CD4-positive, alpha-beta T cell (primary cell): ENCODE data around the gene MED27. TPM values are rescaled to one million over a fixed set of nuclear protein-coding genes. Genes with fewer than 3 reads are reported as not detected.

Source experiments
- ATAC-seq: fragments of 200-7000 bp; cut with Tn5 transposase; one replicate; pipeline ENCODE4 v1.10.0; 2022; ENCODE audit warnings: mild to moderate bottlenecking; ENCODE audit not compliant: poor library complexity
- CTCF ChIA-PET: fragments of 350-600 bp; sonication (Branson Sonifier 250); formaldehyde crosslinking; loops from one replicate; lab custom pipeline; 2021; ENCODE audit warnings: antibody characterized with exemption, inconsistent platforms; lab: Charles Lee
- POLR2A ChIA-PET: fragments of 350-600 bp; sonication (Branson Sonifier 250); formaldehyde crosslinking; loops from one replicate; lab custom pipeline; 2021; ENCODE audit warnings: antibody characterized with exemption, inconsistent platforms; lab: Charles Lee
- DNase-seq, 14 experiments: peaks; one replicate each; pipeline ENCODE4 v3.0.0-alpha.2; 2013 to 2020; ENCODE audit warnings: mixed read lengths in 2 of 14
- H3K27ac ChIP-seq, 2 donors: one replicate each; pipeline versions ENCODE4 v1.5.1 to v1.7.0; 2013; ENCODE audit warnings: low read length in 2 of 2, low read depth in 1 of 2, mild to moderate bottlenecking in 1 of 2
- H3K27me3 ChIP-seq, 2 experiments: 1 replicate in 1 of 2; 2 replicates in 1 of 2; pipeline versions ENCODE4 v1.6.1 to v1.7.0; 2013; ENCODE audit warnings: low read length in 2 of 2, control low read depth in 1 of 2, mild to moderate bottlenecking in 1 of 2, moderate library complexity in 1 of 2; ENCODE audit not compliant: insufficient read depth in 2 of 2, control insufficient read depth in 1 of 2
- H3K36me3 ChIP-seq: one replicate; pipeline ENCODE4 v1.6.1; 2013; ENCODE audit warnings: low read length, control low read depth; ENCODE audit not compliant: insufficient read depth
- H3K4me1 ChIP-seq: one replicate; pipeline ENCODE4 v1.6.1; 2013; ENCODE audit warnings: low read length, control low read depth; ENCODE audit not compliant: insufficient read depth
- H3K4me3 ChIP-seq: one replicate; pipeline ENCODE4 v1.5.1; 2013; ENCODE audit warnings: mild to moderate bottlenecking, low read length, moderate library complexity
- H3K9me3 ChIP-seq, 2 experiments: 1 replicate in 1 of 2; 2 replicates in 1 of 2; pipeline versions ENCODE4 v1.6.1 to v1.7.0; 2013; ENCODE audit warnings: low read length in 2 of 2, mild to moderate bottlenecking in 2 of 2, control low read depth in 1 of 2, moderate library complexity in 1 of 2; ENCODE audit not compliant: control insufficient read depth in 1 of 2, insufficient read depth in 1 of 2
- H3K27ac Mint-ChIP-seq: one replicate; pipeline ENCODE4 v1.8.0; 2020; ENCODE audit warnings: mixed read lengths
- H3K27me3 Mint-ChIP-seq: one replicate; pipeline ENCODE4 v1.8.0; 2021; ENCODE audit warnings: mixed read lengths
- H3K36me3 Mint-ChIP-seq: one replicate; pipeline ENCODE4 v1.8.0; 2021; ENCODE audit warnings: low read depth, mixed read lengths
- H3K4me1 Mint-ChIP-seq: one replicate; pipeline ENCODE4 v1.8.0; 2021; ENCODE audit warnings: low read depth, mixed read lengths
- H3K4me3 Mint-ChIP-seq: one replicate; pipeline ENCODE4 v1.8.0; 2020; ENCODE audit warnings: mild to moderate bottlenecking, mixed read lengths
- H3K9me3 Mint-ChIP-seq: one replicate; pipeline ENCODE4 v1.8.0; 2020; ENCODE audit warnings: mixed read lengths
- intact Hi-C, 2 experiments: fragments of 100-400 bp; cut with DNase I in 1 of 2; cut with micrococcal nuclease in 1 of 2; formaldehyde crosslinking; loops; one replicate each; pipeline versions ENCODE4 v1.15.1 to v1.9.0; 2023 to 2025; cut with DNase I, micrococcal nuclease
- total RNA-seq, 174 experiments: library from RNA in 2 of 174; stranded (reverse) in 2 of 174; gene quantifications; one replicate each; pipeline ENCODE4 v1.2.3 and lab custom pipeline; 2021 to 2026
- TF ChIP-seq, protein P1 (sequence below): fragments of 200-600 bp; IDR thresholded peaks from one replicate; pipeline ENCODE4 v1.8.0; 2022; ENCODE audit warnings: antibody characterized with exemption, mild to moderate bottlenecking

MED27 gene
- total RNA-seq, 2 experiments from 2014 or later: 15.0 to 17.4 TPM

- Mint-ChIP-seq H3K9me3 (peaks cover 2% of the 10 kb centered on the region), H3K4me3 (no peak overlapping the region)
These were observed 108.1 kb downstream of the MED27 start for GRCh38 chr9:131971482-131972074.

DNA sequence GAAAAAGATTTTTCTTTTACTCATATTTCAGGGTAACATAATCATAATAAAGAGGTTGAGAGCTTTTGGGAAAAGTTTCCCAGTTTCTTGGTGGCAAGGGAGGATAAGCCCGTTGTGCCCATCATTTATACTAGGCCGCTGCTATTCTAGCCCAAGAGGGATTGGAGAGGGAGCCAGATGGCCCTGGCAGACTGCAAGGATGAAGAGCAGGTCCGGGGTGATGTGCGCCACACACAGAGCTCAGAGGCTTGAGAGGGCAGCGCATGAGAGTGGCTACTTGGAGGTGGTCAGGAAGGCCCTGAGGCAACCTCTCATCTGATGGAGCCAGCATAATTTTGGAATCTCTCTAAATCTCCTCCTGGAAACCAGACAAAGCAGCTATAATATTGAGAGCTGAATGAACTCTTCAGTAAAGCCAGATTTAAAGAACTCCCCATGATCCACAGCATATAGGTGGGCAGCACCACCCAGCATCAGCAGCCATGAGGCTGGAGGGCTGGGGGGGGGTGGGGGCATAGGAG lies 110.1 kb downstream of the MED27 start:
- Histone ChIP-seq H3K27ac (no peak overlapping the region), H3K27me3 (no peaks in the 10 kb centered on the region), H3K9me3 (peaks cover 0 to 7% of the 10 kb centered on the region in 2 experiments), H3K4me1 (no peaks in the 10 kb centered on the region), H3K36me3 (peaks cover 7% of the 10 kb centered on the region), H3K4me3 (no peak overlapping the region)
- DNase-seq (no peak), ATAC-seq (no peak)
- H3K27ac Mint-ChIP-seq: no peak overlapping the region
- ChIA-PET POLR2A (no interaction called here), CTCF (no interaction called here)
- intact Hi-C loops: no loop called here
- H3K9me3 Mint-ChIP-seq: peaks cover 2% of the 10 kb centered on the region
- H3K4me3 Mint-ChIP-seq: no peak overlapping the region
- no peaks in the 10 kb centered on the region for H3K27me3 Mint-ChIP-seq
- peaks cover 48% of the 10 kb centered on the region for H3K36me3 Mint-ChIP-seq
- TF ChIP-seq, protein P1, sequence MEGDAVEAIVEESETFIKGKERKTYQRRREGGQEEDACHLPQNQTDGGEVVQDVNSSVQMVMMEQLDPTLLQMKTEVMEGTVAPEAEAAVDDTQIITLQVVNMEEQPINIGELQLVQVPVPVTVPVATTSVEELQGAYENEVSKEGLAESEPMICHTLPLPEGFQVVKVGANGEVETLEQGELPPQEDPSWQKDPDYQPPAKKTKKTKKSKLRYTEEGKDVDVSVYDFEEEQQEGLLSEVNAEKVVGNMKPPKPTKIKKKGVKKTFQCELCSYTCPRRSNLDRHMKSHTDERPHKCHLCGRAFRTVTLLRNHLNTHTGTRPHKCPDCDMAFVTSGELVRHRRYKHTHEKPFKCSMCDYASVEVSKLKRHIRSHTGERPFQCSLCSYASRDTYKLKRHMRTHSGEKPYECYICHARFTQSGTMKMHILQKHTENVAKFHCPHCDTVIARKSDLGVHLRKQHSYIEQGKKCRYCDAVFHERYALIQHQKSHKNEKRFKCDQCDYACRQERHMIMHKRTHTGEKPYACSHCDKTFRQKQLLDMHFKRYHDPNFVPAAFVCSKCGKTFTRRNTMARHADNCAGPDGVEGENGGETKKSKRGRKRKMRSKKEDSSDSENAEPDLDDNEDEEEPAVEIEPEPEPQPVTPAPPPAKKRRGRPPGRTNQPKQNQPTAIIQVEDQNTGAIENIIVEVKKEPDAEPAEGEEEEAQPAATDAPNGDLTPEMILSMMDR: no peak
- H3K4me1 Mint-ChIP-seq: no peaks in the 10 kb centered on the region

More at GRCh38 chr9:131971482-131972074, 108.1 kb downstream of the MED27 start:
- Histone ChIP-seq H3K9me3 (peaks cover 0 to 7% of the 10 kb centered on the region in 2 experiments), H3K27ac (no peak overlapping the region), H3K4me3 (no peak overlapping the region), H3K36me3 (peaks cover 12% of the 10 kb centered on the region), H3K27me3 (no peaks in the 10 kb centered on the region), H3K4me1 (no peaks in the 10 kb centered on the region)
- DNase-seq: no peak
- Mint-ChIP-seq H3K4me1 (no peaks in the 10 kb centered on the region), H3K36me3 (peaks cover 47% of the 10 kb centered on the region), H3K27ac (no peak overlapping the region), H3K27me3 (no peaks in the 10 kb centered on the region)
- intact Hi-C loops: no loop called here
- POLR2A ChIA-PET: no interaction called here
- CTCF ChIA-PET: interaction anchor here (1.4 kb wide), 1 partner anchor 10 kb away, joined by 3 read pairs; no protein-coding TSS in a partner anchor
- no peak for ATAC-seq
- TF ChIP-seq, protein P1: no peak

GRCh38 chr9:131968632-131969031 lies 111.0 kb downstream of the MED27 start:
- peaks cover 7% of the 10 kb centered on the region for H3K36me3 ChIP-seq
- no peak overlapping the region for H3K4me3 Mint-ChIP-seq
- H3K27me3 Mint-ChIP-seq: no peaks in the 10 kb centered on the region
- ATAC-seq (no peak), DNase-seq (no peak)
- no peak overlapping the region for H3K27ac ChIP-seq
- ChIA-PET CTCF (no interaction called here), POLR2A (no interaction called here)
- no peaks in the 10 kb centered on the region for H3K4me1 Mint-ChIP-seq
- intact Hi-C loops: no loop called here
- H3K4me1 ChIP-seq: no peaks in the 10 kb centered on the region
- H3K27me3 ChIP-seq: no peaks in the 10 kb centered on the region
- H3K9me3 Mint-ChIP-seq: peaks cover 2% of the 10 kb centered on the region
- no peak overlapping the region for H3K27ac Mint-ChIP-seq
- TF ChIP-seq, protein P1: no peak
- peaks cover 0 to 5% of the 10 kb centered on the region in 2 experiments for H3K9me3 ChIP-seq
- H3K4me3 ChIP-seq: no peak overlapping the region
- H3K36me3 Mint-ChIP-seq: peaks cover 51% of the 10 kb centered on the region
